Measurements from ENCODE around the gene CEP41.

CEP41 gene

GRCh38 chr7:130346177-130346905, 94.5 kb downstream of the CEP41 start:
- no peak for DNase-seq

- DNase-seq = no peak
Measured at GRCh38 chr7:130345725-130346124, 95.1 kb downstream of the CEP41 start.

- DNase-seq = no peak
Measured at GRCh38 chr7:130345136-130345535, 95.7 kb downstream of the CEP41 start.

DNA sequence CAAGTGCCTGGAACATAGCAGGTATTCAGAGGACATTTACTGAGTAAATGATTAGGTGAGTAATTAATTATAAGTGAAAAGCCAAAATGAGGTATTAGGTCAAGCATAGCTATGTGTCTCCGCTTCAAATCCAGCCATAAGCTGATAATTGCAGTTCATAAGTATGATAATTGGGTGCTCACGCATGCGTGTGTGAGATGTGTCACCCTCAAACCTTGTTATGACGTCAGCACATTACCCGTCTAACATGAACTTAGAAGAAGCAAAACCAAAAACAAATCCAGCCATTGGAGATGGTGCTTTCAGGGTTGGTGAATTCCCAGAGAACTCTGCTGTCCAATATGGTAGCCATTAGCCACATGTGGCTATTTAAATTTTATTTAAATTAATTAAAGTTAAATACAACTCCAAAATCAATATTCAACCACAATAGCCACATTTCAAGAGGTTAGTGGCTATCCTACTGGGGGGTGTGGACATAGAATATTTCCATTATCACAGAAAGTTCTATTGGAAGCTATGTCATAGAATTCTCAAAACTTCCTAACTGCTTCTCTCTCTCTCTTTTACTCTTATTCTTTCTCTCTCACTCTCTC, 96.4 kb downstream of the CEP41 start, which contains the start of gene CPA5:
CPA5 (plus strand) TSS at position 546 of the 596 bp plus-strand sequence. CDS start 1,670 bp downstream, outside the sequence.
- DNase-seq = no peak

Data from activated CD4-positive, alpha-beta T cell treated with anti-CD3 and anti-CD28 coated beads, Interleukin-2, amount 50 U/mL, for 1 hour (primary cell).